Neural progenitor cell (in vitro differentiated cells): ENCODE results near the gene CAPN10. TPM values are rescaled to one million over a fixed set of nuclear protein-coding genes. Genes with fewer than 3 reads are reported as not detected.

Source experiments
- DNase-seq: peaks from one replicate; pipeline ENCODE4 v3.0.0-alpha.2; 2016; ENCODE audit warnings: low spot score
- H2AFZ ChIP-seq: fragments of 200-600 bp; sonication (generic); replicated peaks from 2 replicates; pipeline ENCODE4 v1.6.1; 2016; ENCODE audit warnings: antibody characterized with exemption
- H3F3A ChIP-seq: fragments of 200-600 bp; sonication (generic); 2 replicates; pipeline ENCODE4 v1.6.1; 2016; ENCODE audit warnings: antibody characterized with exemption, low read depth
- H3K27ac ChIP-seq: fragments of 200-600 bp; sonication (generic); 2 replicates; pipeline ENCODE4 v1.5.1; 2016; ENCODE audit warnings: mild to moderate bottlenecking
- H3K27me3 ChIP-seq: fragments of 200-600 bp; sonication (generic); 2 replicates; pipeline ENCODE4 v1.6.1; 2016; ENCODE audit warnings: mild to moderate bottlenecking, moderate library complexity
- H3K36me3 ChIP-seq: fragments of 200-600 bp; sonication (generic); 2 replicates; pipeline ENCODE4 v1.5.1; 2016
- H3K4me1 ChIP-seq: fragments of 200-600 bp; sonication (generic); 2 replicates; pipeline ENCODE4 v1.6.1; 2016; ENCODE audit warnings: mixed run types
- H3K4me2 ChIP-seq: fragments of 200-600 bp; sonication (generic); 2 replicates; pipeline ENCODE4 v1.6.1; 2016
- H3K4me3 ChIP-seq: fragments of 200-600 bp; sonication (generic); 2 replicates; pipeline ENCODE4 v1.5.1; 2016
- H3K79me2 ChIP-seq: fragments of 200-600 bp; sonication (generic); 2 replicates; pipeline ENCODE4 v1.6.1; 2016; ENCODE audit warnings: low read depth
- H3K9ac ChIP-seq: fragments of 200-600 bp; sonication (generic); 2 replicates; pipeline ENCODE4 v1.6.1; 2016
- H3K9me3 ChIP-seq: fragments of 200-600 bp; sonication (generic); 2 replicates; pipeline ENCODE4 v1.5.1; 2016; ENCODE audit warnings: low read depth
- H4K20me1 ChIP-seq: fragments of 200-600 bp; sonication (generic); 2 replicates; pipeline ENCODE4 v1.6.1; 2016; ENCODE audit warnings: low read depth
- H3K27ac Mint-ChIP-seq: 3 replicates; pipeline ENCODE4 v1.8.0; 2021; ENCODE audit warnings: mixed read lengths
- H3K27me3 Mint-ChIP-seq: 2 replicates; pipeline ENCODE4 v1.8.0; 2022; ENCODE audit warnings: low read depth, mild to moderate bottlenecking, inconsistent platforms, moderate library complexity, mixed read lengths; ENCODE audit not compliant: insufficient read depth
- H3K36me3 Mint-ChIP-seq: 3 replicates; pipeline ENCODE4 v1.8.0; 2021; ENCODE audit warnings: mixed read lengths
- H3K4me1 Mint-ChIP-seq: 3 replicates; pipeline ENCODE4 v1.8.0; 2021; ENCODE audit warnings: mixed read lengths
- H3K4me3 Mint-ChIP-seq: 3 replicates; pipeline ENCODE4 v1.8.0; 2021; ENCODE audit warnings: mild to moderate bottlenecking, moderate library complexity, mixed read lengths
- H3K9me3 Mint-ChIP-seq: 3 replicates; pipeline ENCODE4 v1.8.0; 2020; ENCODE audit warnings: mixed read lengths
- CTCF ChIP-seq: fragments of 200-600 bp; sonication (generic); IDR thresholded peaks from 2 replicates; pipeline ENCODE4 v1.5.1; 2017; ENCODE audit warnings: antibody characterized with exemption, mild to moderate bottlenecking
- EZH2 ChIP-seq: fragments of 200-600 bp; sonication (generic); IDR thresholded peaks from 2 replicates; pipeline ENCODE4 v1.6.1; 2017; ENCODE audit warnings: antibody characterized with exemption, mild to moderate bottlenecking, moderate library complexity
- EZH2phosphoT487 ChIP-seq: fragments of 200-600 bp; sonication (generic); IDR thresholded peaks from 2 replicates; pipeline ENCODE4 v1.6.1; 2017; ENCODE audit warnings: antibody characterized with exemption
- total RNA-seq: library from RNA; depleted of rRNA; stranded (reverse); fragments of >200 nt; gene quantifications from 2 replicates; pipeline ENCODE4 v1.2.3, GENCODE V29; 2015; ENCODE audit warnings: low replicate concordance

The CAPN10 gene
- total RNA-seq, 1 donor from 2014 or later: 16.1 TPM

- Histone ChIP-seq H3K27ac (no peak overlapping the region), H3K4me2 (no peak overlapping the region), H4K20me1 (peaks cover 30% of the 10 kb centered on the region), H2AFZ (no peak overlapping the region), H3K9me3 (no peaks in the 10 kb centered on the region), H3K79me2 (peaks cover 11% of the 10 kb centered on the region), H3K4me1 (peaks cover 3% of the 10 kb centered on the region), H3K4me3 (no peak overlapping the region), H3K27me3 (peaks cover 34% of the 10 kb centered on the region), H3K9ac (no peak overlapping the region), H3K36me3 (no peaks in the 10 kb centered on the region), H3F3A (peaks cover 20% of the 10 kb centered on the region)
- H3K27ac Mint-ChIP-seq: no peak overlapping the region
- no peak for DNase-seq
- H3K36me3 Mint-ChIP-seq: peaks cover 2% of the 10 kb centered on the region
- no peak for TF ChIP-seq CTCF
- TF ChIP-seq EZH2phosphoT487: no peak
- TF ChIP-seq EZH2: no peak
- H3K9me3 Mint-ChIP-seq: no peaks in the 10 kb centered on the region
- peak overlapping the region; percentile 86 for H3K4me3 Mint-ChIP-seq
- peaks cover 30% of the 10 kb centered on the region for H3K4me1 Mint-ChIP-seq
- no peaks in the 10 kb centered on the region for H3K27me3 Mint-ChIP-seq
Observed at GRCh38 chr2:240559286-240559685, 27.2 kb upstream of the CAPN10 start.

GRCh38 chr2:240560084-240560479, 26.5 kb upstream of the CAPN10 start, which contains the start of gene DUSP28:
Gene DUSP28, plus strand, starts transcription at chr2:240560357. Its CDS starts 328 bp downstream, at chr2:240560685.
- peaks cover 11% of the 10 kb centered on the region for H3K79me2 ChIP-seq
- Mint-ChIP-seq H3K9me3 (no peaks in the 10 kb centered on the region), H3K4me3 (peak within 1 kb of the TSS; percentile 90), H3K27me3 (no peaks in the 10 kb centered on the region), H3K27ac (peak within 1 kb of the TSS; percentile 48), H3K36me3 (peaks cover 2% of the 10 kb centered on the region), H3K4me1 (peaks cover 30% of the 10 kb centered on the region)
- H4K20me1 ChIP-seq: peaks cover 30% of the 10 kb centered on the region
- peak; percentile 87 for DNase-seq
- peaks cover 20% of the 10 kb centered on the region for H3F3A ChIP-seq
- no peaks in the 10 kb centered on the region for H3K36me3 ChIP-seq
- H3K4me1 ChIP-seq: peaks cover 3% of the 10 kb centered on the region
- peak within 1 kb of the TSS; percentile 57 for H3K9ac ChIP-seq
- peak within 1 kb of the TSS; percentile 71 for H3K4me3 ChIP-seq
- peak within 1 kb of the TSS; percentile 87 for H3K4me2 ChIP-seq
- H3K27me3 ChIP-seq: peaks cover 34% of the 10 kb centered on the region
- H3K9me3 ChIP-seq: no peaks in the 10 kb centered on the region
- TF ChIP-seq CTCF (no peak), EZH2phosphoT487 (no peak), EZH2 (no peak)
- H3K27ac ChIP-seq: no peak within 1 kb of the TSS
- H2AFZ ChIP-seq: peak within 1 kb of the TSS; percentile 70

- Mint-ChIP-seq H3K27me3 (peaks cover 4% of the 10 kb centered on the region), H3K36me3 (no peaks in the 10 kb centered on the region), H3K27ac (peak overlapping the region; percentile 48), H3K9me3 (no peaks in the 10 kb centered on the region), H3K4me1 (peaks cover 33% of the 10 kb centered on the region), H3K4me3 (peak overlapping the region; percentile 90)
- Histone ChIP-seq H3K79me2 (peaks cover 11% of the 10 kb centered on the region), H2AFZ (peak overlapping the region; percentile 70), H3K4me1 (peaks cover 3% of the 10 kb centered on the region), H3K36me3 (no peaks in the 10 kb centered on the region), H3K27ac (no peak overlapping the region), H3K4me2 (peak overlapping the region; percentile 87), H3K9ac (peak overlapping the region; percentile 57), H3K4me3 (peak overlapping the region; percentile 71), H3F3A (peaks cover 20% of the 10 kb centered on the region), H4K20me1 (peaks cover 30% of the 10 kb centered on the region), H3K9me3 (no peaks in the 10 kb centered on the region), H3K27me3 (peaks cover 34% of the 10 kb centered on the region)
- peak; percentile 100 for DNase-seq
- TF ChIP-seq CTCF (peak; percentile 37), EZH2phosphoT487 (no peak)
Observed at GRCh38 chr2:240560480-240561324, 25.8 kb upstream of the CAPN10 start.
